Measurements from ENCODE around the gene SH3BP5L. TPM values are rescaled to one million over a fixed set of nuclear protein-coding genes. Genes with fewer than 3 reads are reported as not detected.
A peak's percentile ranks its signal among the peaks of the same experiment; 100 is the strongest.
"Not testable (repeated sequence)": the region's sequence is repeated elsewhere in the genome, so short reads cannot be mapped to it uniquely, and the experiment has no call there.

SH3BP5L gene
- total and polyA plus RNA-seq, 4 donors: 16.4 to 25.5 (median 17.5) TPM

- peak in 1 of 3 donors; percentile 46 for DNase-seq
- WGBS, 2 donors: 50 to 52% methylated on average over 11 of the region's 11 CpGs
- H3K4me3 ChIP-seq: peak overlapping the region; percentile 56
- no peaks in the 10 kb centered on the region for H3K27me3 ChIP-seq (ENCODE audit: control insufficient read depth in 3 of 3, insufficient read depth in 3 of 3, low read length in 2 of 3)
- peaks cover 0 to under 1% (median 0%) of the 10 kb centered on the region in 4 donors for H3K36me3 ChIP-seq (ENCODE audit: control insufficient read depth in 4 of 4, insufficient read depth in 4 of 4, low read length in 4 of 4)
- H3K9ac ChIP-seq (ENCODE audit: insufficient read depth in 1 of 2, low read length in 2 of 2): peak overlapping the region; percentile 56 to 69
- TF ChIP-seq, protein P1, sequence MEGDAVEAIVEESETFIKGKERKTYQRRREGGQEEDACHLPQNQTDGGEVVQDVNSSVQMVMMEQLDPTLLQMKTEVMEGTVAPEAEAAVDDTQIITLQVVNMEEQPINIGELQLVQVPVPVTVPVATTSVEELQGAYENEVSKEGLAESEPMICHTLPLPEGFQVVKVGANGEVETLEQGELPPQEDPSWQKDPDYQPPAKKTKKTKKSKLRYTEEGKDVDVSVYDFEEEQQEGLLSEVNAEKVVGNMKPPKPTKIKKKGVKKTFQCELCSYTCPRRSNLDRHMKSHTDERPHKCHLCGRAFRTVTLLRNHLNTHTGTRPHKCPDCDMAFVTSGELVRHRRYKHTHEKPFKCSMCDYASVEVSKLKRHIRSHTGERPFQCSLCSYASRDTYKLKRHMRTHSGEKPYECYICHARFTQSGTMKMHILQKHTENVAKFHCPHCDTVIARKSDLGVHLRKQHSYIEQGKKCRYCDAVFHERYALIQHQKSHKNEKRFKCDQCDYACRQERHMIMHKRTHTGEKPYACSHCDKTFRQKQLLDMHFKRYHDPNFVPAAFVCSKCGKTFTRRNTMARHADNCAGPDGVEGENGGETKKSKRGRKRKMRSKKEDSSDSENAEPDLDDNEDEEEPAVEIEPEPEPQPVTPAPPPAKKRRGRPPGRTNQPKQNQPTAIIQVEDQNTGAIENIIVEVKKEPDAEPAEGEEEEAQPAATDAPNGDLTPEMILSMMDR (IDR thresholded peaks at IDR 0.05; ENCODE audit: control extremely low read depth, extremely low read depth): no peak
- H3K4me1 ChIP-seq (ENCODE audit: control insufficient read depth in 5 of 5, insufficient read depth in 5 of 5, low read length in 5 of 5): peaks cover 2 to 18% (median 8%) of the 10 kb centered on the region in 5 donors
- H3K9me3 ChIP-seq (ENCODE audit: control insufficient read depth in 4 of 4, insufficient read depth in 3 of 4, low read length in 3 of 4): no peaks in the 10 kb centered on the region
- no peak for ATAC-seq (ENCODE audit: insufficient read depth, low FRiP score)
- peak overlapping the region; percentile 73 to 95 for H3K27ac ChIP-seq (ENCODE audit: low read depth in 1 of 2, low read length in 1 of 2)
Measured at GRCh38 chr1:248837045-248837780, 11.5 kb upstream of the SH3BP5L start.

- WGBS, 2 donors: 41 to 55% methylated on average over 7 of the region's 7 CpGs
- ATAC-seq (ENCODE audit: insufficient read depth, low FRiP score) (no peak), DNase-seq (no peak)
- Histone ChIP-seq H3K4me1 (ENCODE audit: control insufficient read depth in 5 of 5, insufficient read depth in 5 of 5, low read length in 5 of 5) (peaks cover 0 to 10% (median 5%) of the 10 kb centered on the region in 5 donors), H3K4me3 (no peak overlapping the region), H3K9ac (ENCODE audit: insufficient read depth in 1 of 2, low read length in 2 of 2) (no peak overlapping the region), H3K9me3 (ENCODE audit: control insufficient read depth in 4 of 4, insufficient read depth in 3 of 4, low read length in 3 of 4) (no peaks in the 10 kb centered on the region), H3K27ac (ENCODE audit: low read depth in 1 of 2, low read length in 1 of 2) (no peak overlapping the region), H3K36me3 (ENCODE audit: control insufficient read depth in 4 of 4, insufficient read depth in 4 of 4, low read length in 4 of 4) (no peaks in the 10 kb centered on the region), H3K27me3 (ENCODE audit: control insufficient read depth in 3 of 3, insufficient read depth in 3 of 3, low read length in 2 of 3) (no peaks in the 10 kb centered on the region)
- TF ChIP-seq, protein P1 (IDR thresholded peaks at IDR 0.05; ENCODE audit: control extremely low read depth, extremely low read depth): no peak
Measured at GRCh38 chr1:248834343-248834940, 8.7 kb upstream of the SH3BP5L start.

- Histone ChIP-seq H3K4me3 (no peak overlapping the region), H3K27ac (ENCODE audit: low read depth in 1 of 2, low read length in 1 of 2) (no peak overlapping the region), H3K9me3 (ENCODE audit: control insufficient read depth in 4 of 4, insufficient read depth in 3 of 4, low read length in 3 of 4) (no peaks in the 10 kb centered on the region), H3K9ac (ENCODE audit: insufficient read depth in 1 of 2, low read length in 2 of 2) (no peak overlapping the region), H3K27me3 (ENCODE audit: control insufficient read depth in 3 of 3, insufficient read depth in 3 of 3, low read length in 2 of 3) (no peaks in the 10 kb centered on the region), H3K4me1 (ENCODE audit: control insufficient read depth in 5 of 5, insufficient read depth in 5 of 5, low read length in 5 of 5) (peaks cover 1 to 3% (median 2%) of the 10 kb centered on the region in 5 donors), H3K36me3 (ENCODE audit: control insufficient read depth in 4 of 4, insufficient read depth in 4 of 4, low read length in 4 of 4) (no peaks in the 10 kb centered on the region)
- TF ChIP-seq, protein P1 (IDR thresholded peaks at IDR 0.05; ENCODE audit: control extremely low read depth, extremely low read depth): no peak
- WGBS, 2 donors: 84 to 93% methylated on average over 1 of the region's 1 CpG
- no peak for ATAC-seq (ENCODE audit: insufficient read depth, low FRiP score)
- no peak for DNase-seq
Measured at GRCh38 chr1:248831842-248832241, 6.1 kb upstream of the SH3BP5L start.

GRCh38 chr1:248830718-248831017 is 5.0 kb upstream of the SH3BP5L start:
- ATAC-seq (ENCODE audit: insufficient read depth, low FRiP score); H3K27ac ChIP-seq (ENCODE audit: low read depth in 1 of 2, low read length in 1 of 2); DNase-seq; H3K36me3 ChIP-seq (ENCODE audit: control insufficient read depth in 4 of 4, insufficient read depth in 4 of 4, low read length in 4 of 4); H3K9me3 ChIP-seq (ENCODE audit: control insufficient read depth in 4 of 4, insufficient read depth in 3 of 4, low read length in 3 of 4); H3K4me3 ChIP-seq; H3K4me1 ChIP-seq (ENCODE audit: control insufficient read depth in 5 of 5, insufficient read depth in 5 of 5, low read length in 5 of 5); H3K27me3 ChIP-seq (ENCODE audit: control insufficient read depth in 3 of 3, insufficient read depth in 3 of 3, low read length in 2 of 3); H3K9ac ChIP-seq (ENCODE audit: insufficient read depth in 1 of 2, low read length in 2 of 2): not testable (repeated sequence)
- WGBS, 2 donors: 59 to 88% methylated on average over 1 to 3 of the region's 3 CpGs

All from lung (tissue), 12 donors.